Fibroblast of the aortic adventitia (primary cell): ENCODE measurements around the gene ZNF484. TPM values are rescaled to one million over a fixed set of nuclear protein-coding genes. Genes with fewer than 3 reads are reported as not detected.
A peak's percentile ranks its signal among the peaks of the same experiment; 100 is the strongest.
"Not testable (repeated sequence)": the region's sequence is repeated elsewhere in the genome, so short reads cannot be mapped to it uniquely, and the experiment has no call there.

Experiments
- DNase-seq: peaks from one replicate; pipeline ENCODE4 v3.0.0-alpha.2; 2010; ENCODE audit warnings: low read depth
- H3K4me3 ChIP-seq: 2 replicates; pipeline ENCODE4 v1.5.1; 2011; ENCODE audit warnings: low read depth, mild to moderate bottlenecking, control low read depth, low read length, moderate library complexity
- total RNA-seq: library from RNA; depleted of rRNA; stranded (reverse); fragments of >200 nt; gene quantifications from 2 replicates; pipeline ENCODE4 v1.2.3, GENCODE V29; 2012; ENCODE audit warnings: low replicate concordance
- TF ChIP-seq, protein P1 (sequence below): IDR thresholded peaks from 2 replicates; pipeline ENCODE4 v1.5.1; 2011; ENCODE audit warnings: mild to moderate bottlenecking, low read length, control low read depth, inconsistent platforms; ENCODE audit not compliant: insufficient read depth

Gene ZNF484
- 6.5 and 14.0 TPM in 2 replicates for total RNA-seq

DNA sequence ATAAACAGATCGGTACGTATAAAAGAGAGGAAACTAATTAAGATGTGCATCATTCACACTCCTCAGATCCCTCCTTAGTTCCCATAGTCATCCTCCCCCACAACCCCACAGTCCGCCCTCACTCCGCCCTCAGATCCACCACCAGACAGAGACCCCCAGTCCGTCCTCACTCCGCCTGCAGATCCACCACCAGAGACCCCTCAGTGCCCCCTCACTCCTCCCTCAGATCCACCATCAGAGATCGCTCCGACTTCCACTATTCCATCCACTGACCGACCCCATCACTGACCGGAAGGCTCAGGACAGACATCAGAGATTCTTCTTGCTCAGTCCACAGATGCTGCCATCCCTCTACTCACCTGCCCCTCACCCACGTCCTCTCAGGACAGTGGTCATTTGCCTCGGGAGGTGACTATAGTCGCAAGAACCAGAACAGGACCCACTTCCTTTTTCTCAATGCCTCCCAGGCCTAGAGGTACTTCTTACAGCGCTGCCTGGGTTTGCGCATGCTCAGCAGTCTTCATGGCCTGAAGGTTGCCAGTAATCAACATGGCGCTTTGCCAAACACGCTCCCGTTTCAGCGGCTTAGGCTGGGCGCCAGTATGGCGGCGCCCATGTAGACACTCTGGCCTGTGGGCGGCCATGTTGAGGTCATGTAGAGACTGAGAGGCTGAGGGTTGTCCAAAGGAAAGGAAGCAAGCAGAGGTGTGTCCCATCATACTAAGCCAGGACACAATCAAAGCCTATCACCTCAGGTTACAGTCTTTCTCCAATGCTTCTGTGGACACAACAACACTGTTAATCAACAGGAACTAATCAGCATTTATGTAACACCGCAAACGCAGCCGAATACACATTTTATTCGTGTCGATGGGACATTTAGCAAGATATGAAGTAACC lies at the start of gene ZNF484:
Gene ZNF484 (minus strand): TSS at position 508 of the 900 bp plus-strand sequence. CDS start 3,009 bp downstream, outside the sequence.
- TF ChIP-seq, protein P1, sequence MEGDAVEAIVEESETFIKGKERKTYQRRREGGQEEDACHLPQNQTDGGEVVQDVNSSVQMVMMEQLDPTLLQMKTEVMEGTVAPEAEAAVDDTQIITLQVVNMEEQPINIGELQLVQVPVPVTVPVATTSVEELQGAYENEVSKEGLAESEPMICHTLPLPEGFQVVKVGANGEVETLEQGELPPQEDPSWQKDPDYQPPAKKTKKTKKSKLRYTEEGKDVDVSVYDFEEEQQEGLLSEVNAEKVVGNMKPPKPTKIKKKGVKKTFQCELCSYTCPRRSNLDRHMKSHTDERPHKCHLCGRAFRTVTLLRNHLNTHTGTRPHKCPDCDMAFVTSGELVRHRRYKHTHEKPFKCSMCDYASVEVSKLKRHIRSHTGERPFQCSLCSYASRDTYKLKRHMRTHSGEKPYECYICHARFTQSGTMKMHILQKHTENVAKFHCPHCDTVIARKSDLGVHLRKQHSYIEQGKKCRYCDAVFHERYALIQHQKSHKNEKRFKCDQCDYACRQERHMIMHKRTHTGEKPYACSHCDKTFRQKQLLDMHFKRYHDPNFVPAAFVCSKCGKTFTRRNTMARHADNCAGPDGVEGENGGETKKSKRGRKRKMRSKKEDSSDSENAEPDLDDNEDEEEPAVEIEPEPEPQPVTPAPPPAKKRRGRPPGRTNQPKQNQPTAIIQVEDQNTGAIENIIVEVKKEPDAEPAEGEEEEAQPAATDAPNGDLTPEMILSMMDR = no peak
- peak within 1 kb of the TSS; percentile 91 for H3K4me3 ChIP-seq
- peak; percentile 98 for DNase-seq

DNA sequence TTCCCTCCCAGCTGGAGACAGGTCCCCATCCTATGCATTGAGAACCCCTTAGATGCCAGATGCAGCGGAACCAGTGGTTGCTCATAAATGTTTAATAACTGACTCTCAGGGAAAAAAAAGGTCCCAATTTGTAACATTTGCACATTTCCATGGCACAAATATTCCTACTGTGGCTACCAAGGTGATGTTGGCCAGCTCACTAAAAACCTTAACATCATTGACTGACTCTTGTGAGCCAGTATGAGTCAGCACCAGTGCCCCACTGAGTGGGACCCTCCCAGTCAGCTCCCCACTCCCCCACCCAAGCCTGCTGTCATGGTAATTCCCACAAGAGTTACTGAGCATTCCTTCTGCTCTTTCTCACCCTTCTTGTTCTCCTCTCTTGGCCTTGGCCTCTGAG lies 42.6 kb upstream of the ZNF484 start:
- DNase-seq = no peak
- TF ChIP-seq, protein P1 = no peak
- H3K4me3 ChIP-seq = no peak overlapping the region

DNA sequence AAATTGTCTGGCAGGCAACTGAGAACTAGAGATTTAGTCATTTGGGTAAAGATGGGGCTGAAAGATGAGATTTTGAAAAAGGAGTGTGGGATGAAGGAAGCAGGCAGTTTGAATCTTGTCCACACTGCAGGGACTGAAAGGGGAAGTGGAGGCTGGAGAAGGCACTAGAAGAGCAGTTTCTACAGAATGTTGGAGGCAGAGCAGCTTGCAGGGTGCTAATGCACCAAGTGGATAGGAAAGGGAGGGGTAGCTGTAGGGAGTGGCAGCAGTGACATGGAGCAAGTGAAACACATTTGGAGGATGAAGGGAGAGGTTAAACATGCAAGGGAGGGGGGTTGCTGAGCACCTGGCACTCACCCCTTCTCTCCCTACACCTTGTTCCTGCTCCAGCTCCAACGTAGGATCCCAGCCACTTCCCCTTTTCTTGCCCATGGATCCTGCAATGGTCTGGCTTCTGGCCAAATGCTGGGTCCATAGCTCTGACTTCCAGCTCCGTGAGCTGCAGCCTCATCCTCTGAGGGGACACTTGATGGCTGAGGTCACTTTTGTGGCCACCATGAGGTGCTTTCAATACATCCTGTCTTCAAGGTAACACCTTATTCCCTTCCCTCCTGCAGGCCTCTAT lies 39.5 kb upstream of the ZNF484 start:
- H3K4me3 ChIP-seq = no peak overlapping the region
- DNase-seq = no peak
- TF ChIP-seq, protein P1 = no peak

DNA sequence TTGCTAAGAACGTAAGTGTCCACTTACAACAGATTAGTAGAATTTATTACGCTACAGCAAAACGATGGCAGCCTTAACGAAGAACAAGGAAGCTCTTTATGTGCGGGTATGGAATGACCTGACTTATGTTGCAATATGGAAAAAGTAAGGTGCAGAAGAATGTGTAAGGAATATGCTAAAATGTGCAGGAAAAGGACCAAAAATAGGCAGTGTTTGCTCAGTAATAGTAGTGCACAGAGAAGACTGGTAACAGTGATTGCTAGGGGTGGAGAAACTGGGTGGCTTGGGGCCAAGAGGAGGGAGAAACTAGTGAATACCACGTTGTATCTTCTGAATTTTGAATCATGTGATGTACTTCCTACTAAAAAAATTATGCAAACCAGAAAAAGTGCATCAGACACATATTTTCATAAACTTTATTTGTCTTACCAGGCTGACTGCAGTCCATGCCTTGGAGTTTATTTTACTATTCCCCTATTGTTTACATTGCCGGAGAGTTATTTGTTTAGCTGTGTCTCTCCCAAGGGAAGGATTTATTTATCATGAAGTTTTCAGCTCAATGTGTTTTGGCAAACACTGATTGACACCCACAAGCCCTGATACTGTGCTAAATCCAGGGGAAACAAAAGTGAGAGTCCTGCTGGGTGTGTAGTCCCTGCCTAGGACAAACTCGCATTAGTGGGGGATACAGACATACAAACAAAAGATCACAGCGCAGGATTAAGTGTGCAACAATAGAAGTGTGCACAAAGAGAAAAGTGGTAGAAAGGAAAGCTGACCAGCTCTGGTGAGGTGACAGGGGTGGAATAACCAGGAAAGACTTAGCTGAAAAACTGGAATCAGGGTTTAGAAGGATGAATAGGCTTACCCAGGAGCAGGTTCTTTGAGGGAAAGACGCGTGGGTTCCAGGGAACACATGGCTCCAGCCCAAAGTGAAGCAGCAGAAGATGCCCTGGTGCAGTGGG lies 34.0 kb upstream of the ZNF484 start:
- DNase-seq = no peak
- H3K4me3 ChIP-seq = no peak overlapping the region
- TF ChIP-seq, protein P1 = no peak

DNA sequence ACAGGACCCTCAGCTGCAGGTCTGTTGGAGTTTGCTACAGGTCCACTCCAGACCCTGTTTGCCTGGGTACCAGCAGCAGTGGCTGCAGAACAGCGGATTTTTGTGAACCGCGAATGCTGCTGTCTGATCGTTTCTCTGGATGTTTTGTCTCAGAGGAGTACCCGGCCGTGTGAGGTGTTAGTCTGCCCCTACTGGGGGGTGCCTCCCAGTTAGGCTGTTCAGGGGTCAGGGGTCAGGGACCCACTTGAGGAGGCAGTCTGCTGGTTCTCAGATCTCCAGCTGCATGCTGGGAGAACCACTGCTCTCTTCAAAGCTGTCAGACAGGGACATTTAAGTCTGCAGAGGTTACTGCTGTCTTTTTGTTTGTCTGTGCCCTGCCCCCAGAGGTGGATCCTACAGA lies 27.3 kb upstream of the ZNF484 start:
- not testable (repeated sequence) for H3K4me3 ChIP-seq, DNase-seq

DNA sequence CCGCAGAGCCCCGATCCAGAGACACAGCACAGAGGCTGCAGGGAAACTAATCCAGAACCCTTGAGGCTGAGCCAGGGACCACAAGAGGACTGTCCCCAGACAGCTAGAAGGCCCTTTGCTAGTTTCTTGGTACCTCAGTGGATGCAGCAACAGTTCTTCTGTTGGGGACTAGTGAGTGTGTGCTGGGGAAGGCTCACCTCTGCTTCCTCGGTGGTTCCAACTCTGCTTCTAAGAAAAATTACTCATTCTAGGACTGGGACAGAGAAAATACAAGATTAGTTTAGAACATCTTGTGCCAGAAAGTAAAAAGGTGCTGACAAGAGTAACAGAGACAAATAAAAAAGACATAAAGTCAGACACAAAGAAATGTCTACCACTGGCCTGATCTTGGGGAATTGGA lies 19.5 kb upstream of the ZNF484 start:
- H3K4me3 ChIP-seq = no peak overlapping the region
- no peak for DNase-seq
- TF ChIP-seq, protein P1 = no peak
